HepG2 (cell line): ENCODE results near the gene PSMB11. TPM values are rescaled to one million over a fixed set of nuclear protein-coding genes. Genes with fewer than 3 reads are reported as not detected.

Experiments used
- ATAC-seq: fragments of 200-7000 bp; cut with Tn5 transposase; 3 replicates; pipeline ENCODE4 v1.9.1; 2020; ENCODE audit warnings: mild to moderate bottlenecking, moderate library complexity
- BruUV-seq: library from RNA; stranded (reverse); fragments of 400-500 nt; replicated peaks from 2 replicates; lab custom pipeline; 2021; lab: Mats Ljungman, UMichigan
- CTCF ChIA-PET: fragments of 300-600 bp; formaldehyde crosslinking; extraction: SDS; loops from one replicate; lab custom pipeline; 2021; ENCODE audit warnings: low total read pairs, inconsistent platforms, low intra/inter-chr PET ratio; lab: Yijun Ruan, JAX
- POLR2A ChIA-PET: fragments of 350-600 bp; sonication (Branson Sonifier 250); formaldehyde crosslinking; loops from one replicate; lab custom pipeline; 2020; ENCODE audit warnings: antibody characterized with exemption, inconsistent platforms; lab: Yijun Ruan, JAX
- DNase-seq: peaks from one replicate; pipeline ENCODE4 v3.0.0-alpha.2; 2015; ENCODE audit warnings: low spot score
- FAIRE-seq: peaks from 3 replicates; lab custom pipeline; 2011; peaks lifted over from hg19 to GRCh38; lab: Jason Lieb, UNC
- H2AFZ ChIP-seq: one replicate; pipeline ENCODE4 v1.6.1; 2011; ENCODE audit warnings: low read length, inconsistent platforms
- H3K27ac ChIP-seq: fragments of 300-600 bp; 3 replicates; pipeline ENCODE4 v1.8.0; 2011; ENCODE audit warnings: mixed run types, mild to moderate bottlenecking, mixed read lengths, low read length, inconsistent platforms; ENCODE audit not compliant: insufficient read depth; ENCODE audit errors: extremely low read length
- H3K27me3 ChIP-seq, 2 experiments: fragments of 200-600 bp in 1 of 2; 2 replicates in 1 of 2; 3 replicates in 1 of 2; pipeline versions ENCODE4 v1.6.0 to v1.8.0; 2011; ENCODE audit warnings: low read length in 2 of 2, mild to moderate bottlenecking in 2 of 2, moderate library complexity in 2 of 2, inconsistent platforms in 1 of 2; ENCODE audit not compliant: insufficient read depth in 2 of 2, control insufficient read depth in 1 of 2
- H3K36me3 ChIP-seq, 2 experiments: fragments of 200-600 bp in 1 of 2; replicated peaks in 1 of 2; 2 replicates in 1 of 2; 3 replicates in 1 of 2; pipeline versions ENCODE4 v1.5.1 to v1.8.0; 2011; ENCODE audit warnings: low read length in 2 of 2, inconsistent platforms in 1 of 2; ENCODE audit not compliant: insufficient read depth in 2 of 2, control insufficient read depth in 1 of 2
- H3K4me1 ChIP-seq: 2 replicates; pipeline ENCODE4 v1.5.1; 2012; ENCODE audit warnings: low read length, inconsistent platforms; ENCODE audit not compliant: insufficient read depth
- H3K4me2 ChIP-seq: 2 replicates; pipeline ENCODE4 v1.6.0; 2011; ENCODE audit warnings: low read depth, low read length, inconsistent platforms
- H3K4me3 ChIP-seq, 3 experiments: fragments of 200-600 bp in 1 of 3; sonication (generic), shearing (Covaris generic) in 1 of 3; replicated peaks in 1 of 3; 2 replicates each; pipeline ENCODE4 v1.5.1; 2011 to 2016; ENCODE audit warnings: low read length in 3 of 3, inconsistent platforms in 2 of 3, low read depth in 2 of 3, mild to moderate bottlenecking in 2 of 3, control low read depth in 1 of 3, mixed read lengths in 1 of 3; ENCODE audit not compliant: insufficient read depth in 1 of 3
- H3K79me2 ChIP-seq: one replicate; pipeline ENCODE4 v1.6.1; 2011; ENCODE audit warnings: low read length, inconsistent platforms; ENCODE audit not compliant: insufficient read depth
- H3K9ac ChIP-seq: 2 replicates; pipeline ENCODE4 v1.6.0; 2011; ENCODE audit warnings: mild to moderate bottlenecking, low read depth, low read length, inconsistent platforms; ENCODE audit not compliant: insufficient read depth
- H3K9me3 ChIP-seq: 2 replicates; pipeline ENCODE4 v1.5.1; 2012; ENCODE audit warnings: mild to moderate bottlenecking, low read length
- H4K20me1 ChIP-seq: 2 replicates; pipeline ENCODE4 v1.6.0; 2011; ENCODE audit warnings: inconsistent platforms, mild to moderate bottlenecking, low read length, moderate library complexity; ENCODE audit not compliant: insufficient read depth
- NFYB ChIP-seq: sonication (generic); formaldehyde crosslinking; IDR thresholded peaks from 2 replicates; pipeline ENCODE4 v1.4.0; 2020; ENCODE audit warnings: missing genetic modification reagents
- POLR2G ChIP-seq: fragments of 200-400 bp; formaldehyde crosslinking; IDR thresholded peaks from 2 replicates; pipeline ENCODE4 v1.6.1; 2018; ENCODE audit warnings: mild to moderate bottlenecking, low read depth, low read length, moderate library complexity
- PTBP1 ChIP-seq: fragments of 200-400 bp; formaldehyde crosslinking; IDR thresholded peaks from 2 replicates; pipeline ENCODE4 v1.6.1; 2018; ENCODE audit warnings: low read length, low read depth; ENCODE audit not compliant: poor library complexity, severe bottlenecking
- REXO4 ChIP-seq: sonication (generic); formaldehyde crosslinking; IDR thresholded peaks from 2 replicates; pipeline ENCODE4 v1.8.0; 2022; ENCODE audit warnings: missing genetic modification reagents, mild to moderate bottlenecking, borderline replicate concordance
- ZNF777 ChIP-seq: sonication (generic); formaldehyde crosslinking; IDR thresholded peaks from 2 replicates; pipeline ENCODE4 v1.4.0; 2020; ENCODE audit warnings: missing genetic modification reagents
- ZNF83 ChIP-seq: sonication (generic); formaldehyde crosslinking; IDR thresholded peaks from 2 replicates; pipeline ENCODE4 v1.4.0; 2020; ENCODE audit warnings: missing genetic modification reagents, mild to moderate bottlenecking, borderline replicate concordance
- WGBS: methylation state at CpG from one replicate; pipeline ENCODE4 v1.1.6; 2017; ENCODE audit warnings: low lambda C conversion rate; 5-methylcytosine and 5-hydroxymethylcytosine counted together
- in situ Hi-C: cut with HindIII; loops from 2 replicates; pipeline ENCODE4 v1.10.0; 2017; ENCODE audit warnings: low pct_unique_long_range_greater_than_20kb; ENCODE audit not compliant: extremely low pct_ligation_motif_present
- intact Hi-C: fragments of 100-400 bp; cut with micrococcal nuclease; formaldehyde crosslinking; loops from one replicate; pipeline ENCODE4 v1.10.0; 2022; ENCODE audit not compliant: unreplicated experiment
- polyA plus RNA-seq, 8 experiments: library from polyadenylated mRNA; depleted of rRNA in 3 of 8; stranded (reverse) in 7 of 8; unstranded in 1 of 8; fragments of >200 nt; fragmentation: Illumina TruSeq in 4 of 8; extraction: Trizol in 4 of 8; gene quantifications; 2 replicates each; pipeline versions ENCODE4 v1.2.1 to v1.2.3, GENCODE V29; 2011 to 2016; ENCODE audit warnings: low read depth in 4 of 8, missing spikeins in 1 of 8, mixed read lengths in 1 of 8; ENCODE audit not compliant: insufficient read depth in 1 of 8
- total RNA-seq, 5 experiments: library from RNA; depleted of rRNA; stranded (reverse); fragments of >200 nt; fragmentation: Illumina TruSeq; extraction: Trizol; gene quantifications; 2 replicates each; pipeline ENCODE4 v1.2.3, GENCODE V29; 2016; ENCODE audit warnings: low read depth in 1 of 5
- TF ChIP-seq, protein P1 (sequence below): sonication (generic); formaldehyde crosslinking; IDR thresholded peaks from 2 replicates; pipeline ENCODE4 v1.9.0; 2021; ENCODE audit warnings: mild to moderate bottlenecking, missing genetic modification reagents
- TF ChIP-seq, protein P2 (sequence below): IDR thresholded peaks from 2 replicates; pipeline ENCODE4 v1.6.1; 2016; ENCODE audit warnings: low read depth, missing genetic modification reagents, missing compliant biosample characterization

The PSMB11 gene
- total and polyA plus RNA-seq, 2 of the 13 experiments (the other 11 are each of a cell fraction or from before 2014, with no cell fraction given): not detected

DNA sequence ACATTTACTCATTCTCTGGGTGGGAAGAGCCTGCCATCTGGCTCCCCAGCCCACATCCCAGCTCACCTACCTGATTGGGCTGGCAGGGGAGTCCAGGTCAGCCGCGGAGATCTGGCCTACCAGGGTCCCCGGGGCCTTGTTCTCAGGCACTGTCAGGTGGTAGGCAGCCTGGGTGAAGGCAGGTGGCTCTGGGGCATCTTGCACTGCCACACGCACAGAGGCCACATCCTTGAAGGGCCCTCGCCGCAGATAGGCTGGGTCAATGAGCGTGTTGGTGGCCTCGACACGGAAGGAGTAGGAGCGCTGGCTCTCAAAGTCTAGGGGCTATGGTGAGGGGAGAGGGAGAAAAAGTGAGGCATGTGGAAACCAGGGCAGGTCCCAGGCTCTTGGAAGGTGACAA is 11.4 kb downstream of the PSMB11 start:
- Histone ChIP-seq H3K79me2 (no peaks in the 10 kb centered on the region), H2AFZ (no peak overlapping the region), H3K4me1 (peaks cover 26% of the 10 kb centered on the region), H3K9ac (no peak overlapping the region), H3K4me2 (no peak overlapping the region), H4K20me1 (peaks cover 4% of the 10 kb centered on the region; the same call in 1 of the 2 replicates), H3K27ac (no peak overlapping the region), H3K36me3 (no peaks in the 10 kb centered on the region), H3K27me3 (peaks cover 0 to 6% of the 10 kb centered on the region in 2 experiments; a peak in 1 of 5 replicates), H3K4me3 (no peak overlapping the region), H3K9me3 (no peaks in the 10 kb centered on the region)
- ChIA-PET CTCF (interaction anchor here (5.3 to 8.5 kb wide), 3 partner anchors 59 to 80 kb away, joined by 29 to 173 read pairs (median 77); no protein-coding TSS in a partner anchor), POLR2A (interaction anchor here (1.1 to 7.4 kb wide), 4 partner anchors 13 to 67 kb away, joined by 3 to 72 read pairs (median 3); partner anchors contain the start of genes ACIN1 and C14orf119)
- no peak for DNase-seq
- 83% methylated on average over 10 of the region's 10 CpGs for WGBS
- intact Hi-C loops (no loop called here), in situ Hi-C loops (loop anchor here (5.0 kb wide), 2 partner anchors 66 to 496 kb away; no protein-coding TSS in a partner anchor)
- no peak for ATAC-seq
- BruUV-seq: no TSS peak
- no peak for FAIRE-seq
- TF ChIP-seq, protein P1, sequence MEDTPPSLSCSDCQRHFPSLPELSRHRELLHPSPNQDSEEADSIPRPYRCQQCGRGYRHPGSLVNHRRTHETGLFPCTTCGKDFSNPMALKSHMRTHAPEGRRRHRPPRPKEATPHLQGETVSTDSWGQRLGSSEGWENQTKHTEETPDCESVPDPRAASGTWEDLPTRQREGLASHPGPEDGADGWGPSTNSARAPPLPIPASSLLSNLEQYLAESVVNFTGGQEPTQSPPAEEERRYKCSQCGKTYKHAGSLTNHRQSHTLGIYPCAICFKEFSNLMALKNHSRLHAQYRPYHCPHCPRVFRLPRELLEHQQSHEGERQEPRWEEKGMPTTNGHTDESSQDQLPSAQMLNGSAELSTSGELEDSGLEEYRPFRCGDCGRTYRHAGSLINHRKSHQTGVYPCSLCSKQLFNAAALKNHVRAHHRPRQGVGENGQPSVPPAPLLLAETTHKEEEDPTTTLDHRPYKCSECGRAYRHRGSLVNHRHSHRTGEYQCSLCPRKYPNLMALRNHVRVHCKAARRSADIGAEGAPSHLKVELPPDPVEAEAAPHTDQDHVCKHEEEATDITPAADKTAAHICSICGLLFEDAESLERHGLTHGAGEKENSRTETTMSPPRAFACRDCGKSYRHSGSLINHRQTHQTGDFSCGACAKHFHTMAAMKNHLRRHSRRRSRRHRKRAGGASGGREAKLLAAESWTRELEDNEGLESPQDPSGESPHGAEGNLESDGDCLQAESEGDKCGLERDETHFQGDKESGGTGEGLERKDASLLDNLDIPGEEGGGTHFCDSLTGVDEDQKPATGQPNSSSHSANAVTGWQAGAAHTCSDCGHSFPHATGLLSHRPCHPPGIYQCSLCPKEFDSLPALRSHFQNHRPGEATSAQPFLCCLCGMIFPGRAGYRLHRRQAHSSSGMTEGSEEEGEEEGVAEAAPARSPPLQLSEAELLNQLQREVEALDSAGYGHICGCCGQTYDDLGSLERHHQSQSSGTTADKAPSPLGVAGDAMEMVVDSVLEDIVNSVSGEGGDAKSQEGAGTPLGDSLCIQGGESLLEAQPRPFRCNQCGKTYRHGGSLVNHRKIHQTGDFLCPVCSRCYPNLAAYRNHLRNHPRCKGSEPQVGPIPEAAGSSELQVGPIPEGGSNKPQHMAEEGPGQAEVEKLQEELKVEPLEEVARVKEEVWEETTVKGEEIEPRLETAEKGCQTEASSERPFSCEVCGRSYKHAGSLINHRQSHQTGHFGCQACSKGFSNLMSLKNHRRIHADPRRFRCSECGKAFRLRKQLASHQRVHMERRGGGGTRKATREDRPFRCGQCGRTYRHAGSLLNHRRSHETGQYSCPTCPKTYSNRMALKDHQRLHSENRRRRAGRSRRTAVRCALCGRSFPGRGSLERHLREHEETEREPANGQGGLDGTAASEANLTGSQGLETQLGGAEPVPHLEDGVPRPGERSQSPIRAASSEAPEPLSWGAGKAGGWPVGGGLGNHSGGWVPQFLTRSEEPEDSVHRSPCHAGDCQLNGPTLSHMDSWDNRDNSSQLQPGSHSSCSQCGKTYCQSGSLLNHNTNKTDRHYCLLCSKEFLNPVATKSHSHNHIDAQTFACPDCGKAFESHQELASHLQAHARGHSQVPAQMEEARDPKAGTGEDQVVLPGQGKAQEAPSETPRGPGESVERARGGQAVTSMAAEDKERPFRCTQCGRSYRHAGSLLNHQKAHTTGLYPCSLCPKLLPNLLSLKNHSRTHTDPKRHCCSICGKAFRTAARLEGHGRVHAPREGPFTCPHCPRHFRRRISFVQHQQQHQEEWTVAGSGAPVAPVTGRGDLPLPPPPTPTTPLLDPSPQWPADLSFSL (CRISPR knock-in tag): 0 out of 2 replicates have a peak, but pooled peaks have one; percentile 24
- TF ChIP-seq ZNF777 (CRISPR knock-in tag) (no peak), ZNF83 (CRISPR knock-in tag) (0 out of 2 replicates have a peak, but pooled peaks have one; percentile 30), NFYB (CRISPR knock-in tag) (0 out of 2 replicates have a peak, but pooled peaks have one; percentile 2), PTBP1 (no peak), REXO4 (CRISPR knock-in tag) (0 out of 2 replicates have a peak, but pooled peaks have one; percentile 47), POLR2G (no peak)
- TF ChIP-seq, protein P2, sequence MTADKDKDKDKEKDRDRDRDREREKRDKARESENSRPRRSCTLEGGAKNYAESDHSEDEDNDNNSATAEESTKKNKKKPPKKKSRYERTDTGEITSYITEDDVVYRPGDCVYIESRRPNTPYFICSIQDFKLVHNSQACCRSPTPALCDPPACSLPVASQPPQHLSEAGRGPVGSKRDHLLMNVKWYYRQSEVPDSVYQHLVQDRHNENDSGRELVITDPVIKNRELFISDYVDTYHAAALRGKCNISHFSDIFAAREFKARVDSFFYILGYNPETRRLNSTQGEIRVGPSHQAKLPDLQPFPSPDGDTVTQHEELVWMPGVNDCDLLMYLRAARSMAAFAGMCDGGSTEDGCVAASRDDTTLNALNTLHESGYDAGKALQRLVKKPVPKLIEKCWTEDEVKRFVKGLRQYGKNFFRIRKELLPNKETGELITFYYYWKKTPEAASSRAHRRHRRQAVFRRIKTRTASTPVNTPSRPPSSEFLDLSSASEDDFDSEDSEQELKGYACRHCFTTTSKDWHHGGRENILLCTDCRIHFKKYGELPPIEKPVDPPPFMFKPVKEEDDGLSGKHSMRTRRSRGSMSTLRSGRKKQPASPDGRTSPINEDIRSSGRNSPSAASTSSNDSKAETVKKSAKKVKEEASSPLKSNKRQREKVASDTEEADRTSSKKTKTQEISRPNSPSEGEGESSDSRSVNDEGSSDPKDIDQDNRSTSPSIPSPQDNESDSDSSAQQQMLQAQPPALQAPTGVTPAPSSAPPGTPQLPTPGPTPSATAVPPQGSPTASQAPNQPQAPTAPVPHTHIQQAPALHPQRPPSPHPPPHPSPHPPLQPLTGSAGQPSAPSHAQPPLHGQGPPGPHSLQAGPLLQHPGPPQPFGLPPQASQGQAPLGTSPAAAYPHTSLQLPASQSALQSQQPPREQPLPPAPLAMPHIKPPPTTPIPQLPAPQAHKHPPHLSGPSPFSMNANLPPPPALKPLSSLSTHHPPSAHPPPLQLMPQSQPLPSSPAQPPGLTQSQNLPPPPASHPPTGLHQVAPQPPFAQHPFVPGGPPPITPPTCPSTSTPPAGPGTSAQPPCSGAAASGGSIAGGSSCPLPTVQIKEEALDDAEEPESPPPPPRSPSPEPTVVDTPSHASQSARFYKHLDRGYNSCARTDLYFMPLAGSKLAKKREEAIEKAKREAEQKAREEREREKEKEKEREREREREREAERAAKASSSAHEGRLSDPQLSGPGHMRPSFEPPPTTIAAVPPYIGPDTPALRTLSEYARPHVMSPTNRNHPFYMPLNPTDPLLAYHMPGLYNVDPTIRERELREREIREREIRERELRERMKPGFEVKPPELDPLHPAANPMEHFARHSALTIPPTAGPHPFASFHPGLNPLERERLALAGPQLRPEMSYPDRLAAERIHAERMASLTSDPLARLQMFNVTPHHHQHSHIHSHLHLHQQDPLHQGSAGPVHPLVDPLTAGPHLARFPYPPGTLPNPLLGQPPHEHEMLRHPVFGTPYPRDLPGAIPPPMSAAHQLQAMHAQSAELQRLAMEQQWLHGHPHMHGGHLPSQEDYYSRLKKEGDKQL: no peak
